MM.1S (cell line): Measurements from ENCODE around the gene EPHB1.

Source experiments
- DNase-seq: peaks from one replicate; pipeline ENCODE4 v3.0.0-alpha.2; 2015
- H2AFZ ChIP-seq: fragments of 300-600 bp; sonication (generic); 2 replicates; pipeline ENCODE4 v1.6.0; 2016; ENCODE audit warnings: antibody characterized with exemption, low read length
- H3F3A ChIP-seq: fragments of 300-600 bp; sonication (generic); 2 replicates; pipeline ENCODE4 v1.6.1; 2016; ENCODE audit warnings: mild to moderate bottlenecking, antibody characterized with exemption, low read length, moderate library complexity, mixed read lengths; ENCODE audit not compliant: insufficient read depth
- H3K27ac ChIP-seq: fragments of 300-600 bp; sonication (generic); 2 replicates; pipeline ENCODE4 v1.5.1; 2016; ENCODE audit warnings: mild to moderate bottlenecking, low read length
- H3K27me3 ChIP-seq: fragments of 300-600 bp; sonication (generic); replicated peaks from 2 replicates; pipeline ENCODE4 v1.6.0; 2016; ENCODE audit warnings: low read length; ENCODE audit not compliant: insufficient read depth
- H3K36me3 ChIP-seq: fragments of 300-600 bp; sonication (generic); replicated peaks from 2 replicates; pipeline ENCODE4 v1.6.1; 2016; ENCODE audit warnings: mild to moderate bottlenecking, low read length, mixed read lengths; ENCODE audit not compliant: insufficient read depth
- H3K4me1 ChIP-seq: fragments of 300-600 bp; sonication (generic); 2 replicates; pipeline ENCODE4 v1.6.1; 2016; ENCODE audit warnings: low read length, mixed read lengths
- H3K4me2 ChIP-seq: fragments of 300-600 bp; sonication (generic); 2 replicates; pipeline ENCODE4 v1.6.0; 2016; ENCODE audit warnings: low read depth, low read length
- H3K4me3 ChIP-seq: fragments of 300-600 bp; sonication (generic); 2 replicates; pipeline ENCODE4 v1.5.1; 2016; ENCODE audit warnings: low read length, mixed read lengths
- H3K79me2 ChIP-seq: fragments of 300-600 bp; sonication (generic); 2 replicates; pipeline ENCODE4 v1.6.1; 2016; ENCODE audit warnings: mixed run types, low read length, mixed read lengths
- H3K9ac ChIP-seq: fragments of 300-600 bp; sonication (generic); 2 replicates; pipeline ENCODE4 v1.6.1; 2016; ENCODE audit warnings: low read length, mixed read lengths
- H3K9me2 ChIP-seq: fragments of 300-600 bp; sonication (generic); replicated peaks from 2 replicates; pipeline ENCODE4 v1.6.1; 2016; ENCODE audit warnings: mild to moderate bottlenecking, low read length, mixed read lengths; ENCODE audit not compliant: insufficient read depth
- H3K9me3 ChIP-seq: fragments of 300-600 bp; sonication (generic); replicated peaks from 2 replicates; pipeline ENCODE4 v1.6.1; 2016; ENCODE audit warnings: mild to moderate bottlenecking, low read length, mixed read lengths; ENCODE audit not compliant: insufficient read depth
- H4K20me1 ChIP-seq: fragments of 300-600 bp; sonication (generic); 2 replicates; pipeline ENCODE4 v1.6.1; 2016; ENCODE audit warnings: mild to moderate bottlenecking, low read length, moderate library complexity, mixed read lengths; ENCODE audit not compliant: insufficient read depth
- EZH2 ChIP-seq: fragments of 300-600 bp; sonication (generic); optimal IDR thresholded peaks from 2 replicates; pipeline ENCODE3; 2017; ENCODE audit warnings: low read depth, mild to moderate bottlenecking, antibody characterized with exemption, low read length, mixed read lengths
- EZH2phosphoT487 ChIP-seq: fragments of 300-600 bp; sonication (generic); IDR thresholded peaks from 2 replicates; pipeline ENCODE4 v1.6.1; 2018; ENCODE audit warnings: antibody characterized with exemption, low read length
- TF ChIP-seq, protein P1 (sequence below): fragments of 300-600 bp; sonication (generic); IDR thresholded peaks from 2 replicates; pipeline ENCODE4 v1.5.1; 2016; ENCODE audit warnings: antibody characterized with exemption, low read length, mixed read lengths

EPHB1 gene

DNA sequence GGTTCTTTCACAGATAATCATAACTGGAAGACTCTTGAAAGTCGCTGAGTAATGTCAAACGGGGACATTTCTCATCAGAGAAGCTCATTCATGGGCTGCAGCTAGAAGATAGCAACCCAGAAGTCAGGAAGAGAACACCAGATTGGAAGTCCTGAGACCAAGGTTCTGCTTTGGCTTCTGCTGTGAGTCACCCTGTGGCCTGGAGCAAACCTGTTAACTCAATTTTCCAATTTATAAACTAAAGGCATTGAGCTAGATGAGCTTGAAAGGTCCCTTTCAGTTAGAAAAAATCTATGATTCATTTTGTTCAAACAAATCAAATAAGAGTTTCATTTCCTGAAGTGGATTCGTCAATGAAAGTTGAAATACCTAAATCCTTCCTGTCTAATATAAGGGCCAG, 402.2 kb downstream of the EPHB1 start:
- Histone ChIP-seq H2AFZ (no peak overlapping the region), H3K9ac (no peak overlapping the region), H3K9me3 (no peaks in the 10 kb centered on the region), H3K79me2 (no peaks in the 10 kb centered on the region), H3K27ac (no peak overlapping the region), H3K9me2 (no peaks in the 10 kb centered on the region), H3K4me2 (no peak overlapping the region), H3K4me3 (no peak overlapping the region), H3K27me3 (no peaks in the 10 kb centered on the region), H3K36me3 (no peaks in the 10 kb centered on the region), H3K4me1 (no peaks in the 10 kb centered on the region), H4K20me1 (no peaks in the 10 kb centered on the region), H3F3A (no peaks in the 10 kb centered on the region)
- no peak for DNase-seq
- no peak for TF ChIP-seq EZH2phosphoT487
- TF ChIP-seq EZH2, result no peak
- TF ChIP-seq, protein P1, sequence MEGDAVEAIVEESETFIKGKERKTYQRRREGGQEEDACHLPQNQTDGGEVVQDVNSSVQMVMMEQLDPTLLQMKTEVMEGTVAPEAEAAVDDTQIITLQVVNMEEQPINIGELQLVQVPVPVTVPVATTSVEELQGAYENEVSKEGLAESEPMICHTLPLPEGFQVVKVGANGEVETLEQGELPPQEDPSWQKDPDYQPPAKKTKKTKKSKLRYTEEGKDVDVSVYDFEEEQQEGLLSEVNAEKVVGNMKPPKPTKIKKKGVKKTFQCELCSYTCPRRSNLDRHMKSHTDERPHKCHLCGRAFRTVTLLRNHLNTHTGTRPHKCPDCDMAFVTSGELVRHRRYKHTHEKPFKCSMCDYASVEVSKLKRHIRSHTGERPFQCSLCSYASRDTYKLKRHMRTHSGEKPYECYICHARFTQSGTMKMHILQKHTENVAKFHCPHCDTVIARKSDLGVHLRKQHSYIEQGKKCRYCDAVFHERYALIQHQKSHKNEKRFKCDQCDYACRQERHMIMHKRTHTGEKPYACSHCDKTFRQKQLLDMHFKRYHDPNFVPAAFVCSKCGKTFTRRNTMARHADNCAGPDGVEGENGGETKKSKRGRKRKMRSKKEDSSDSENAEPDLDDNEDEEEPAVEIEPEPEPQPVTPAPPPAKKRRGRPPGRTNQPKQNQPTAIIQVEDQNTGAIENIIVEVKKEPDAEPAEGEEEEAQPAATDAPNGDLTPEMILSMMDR, result no peak

DNA sequence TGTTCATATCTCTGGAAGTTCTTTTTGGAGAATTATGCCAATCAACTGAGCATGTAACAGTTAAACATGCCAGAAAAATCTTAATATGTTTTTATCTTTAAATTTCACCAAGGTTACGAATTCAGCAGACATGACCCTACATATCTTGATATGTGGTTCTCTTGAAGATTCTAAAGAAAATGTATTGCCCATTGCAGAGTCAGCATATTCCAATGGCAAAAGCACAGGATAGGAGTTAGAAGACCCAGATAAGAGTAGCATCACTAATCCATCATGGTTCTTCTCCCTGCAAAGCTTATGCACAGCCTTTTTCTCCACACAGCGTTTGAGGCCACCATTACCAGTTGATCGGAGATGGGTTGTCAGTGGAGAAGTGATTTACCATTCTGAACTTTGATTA, 402.8 kb downstream of the EPHB1 start:
- Histone ChIP-seq H3K79me2 (no peaks in the 10 kb centered on the region), H3K27me3 (no peaks in the 10 kb centered on the region), H3K9me3 (no peaks in the 10 kb centered on the region), H3K27ac (no peak overlapping the region), H3K4me1 (no peaks in the 10 kb centered on the region), H3K9me2 (no peaks in the 10 kb centered on the region), H3K4me3 (no peak overlapping the region), H3K36me3 (no peaks in the 10 kb centered on the region), H4K20me1 (no peaks in the 10 kb centered on the region), H3K9ac (no peak overlapping the region), H3K4me2 (no peak overlapping the region), H2AFZ (no peak overlapping the region), H3F3A (no peaks in the 10 kb centered on the region)
- no peak for TF ChIP-seq EZH2phosphoT487
- TF ChIP-seq EZH2, result no peak
- DNase-seq, result no peak

DNA sequence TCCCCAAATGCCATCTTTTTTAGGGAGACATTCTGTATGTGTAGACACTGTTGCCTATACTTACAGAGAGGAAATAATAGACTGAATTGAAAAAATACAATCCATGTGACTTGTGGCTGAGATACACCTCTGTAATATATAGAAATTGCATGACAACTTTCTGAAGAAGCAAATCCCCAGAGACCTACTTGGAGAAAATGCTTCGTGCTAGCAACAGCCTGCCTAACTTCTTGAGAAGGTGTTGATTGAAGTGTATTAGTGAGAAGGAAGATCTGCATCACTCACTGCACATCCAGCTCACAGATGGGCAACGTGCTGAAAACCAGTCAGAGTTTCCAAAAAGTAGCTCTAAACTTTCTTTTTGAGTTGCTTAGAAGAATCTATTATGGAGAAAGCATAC, 404.1 kb downstream of the EPHB1 start:
- DNase-seq, result no peak
- Histone ChIP-seq H3K4me1 (no peaks in the 10 kb centered on the region), H3F3A (no peaks in the 10 kb centered on the region), H3K79me2 (no peaks in the 10 kb centered on the region), H4K20me1 (no peaks in the 10 kb centered on the region), H3K9ac (no peak overlapping the region), H3K4me2 (no peak overlapping the region), H3K9me2 (no peaks in the 10 kb centered on the region), H3K27me3 (no peaks in the 10 kb centered on the region), H3K36me3 (no peaks in the 10 kb centered on the region), H2AFZ (no peak overlapping the region), H3K9me3 (no peaks in the 10 kb centered on the region), H3K27ac (no peak overlapping the region), H3K4me3 (no peak overlapping the region)
- TF ChIP-seq EZH2 (no peak), EZH2phosphoT487 (no peak)
- TF ChIP-seq, protein P1, result no peak

DNA sequence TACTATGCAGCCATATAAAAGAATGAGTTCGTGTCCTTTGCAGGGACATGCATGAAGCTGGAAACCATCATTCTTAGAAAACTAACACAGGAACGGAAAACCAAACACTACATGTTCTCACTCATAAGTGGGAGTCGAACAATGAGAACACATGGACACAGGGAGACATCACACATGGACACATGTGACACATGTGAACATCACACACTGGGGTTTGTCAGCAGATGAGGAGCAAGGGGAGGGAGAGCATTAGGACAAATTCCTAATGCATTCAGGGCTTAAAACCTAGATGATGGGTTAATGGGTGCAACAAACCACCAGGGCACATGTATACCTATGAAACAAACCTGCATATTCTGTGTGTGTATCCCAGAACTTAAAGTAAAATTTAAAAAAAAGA, 408.0 kb downstream of the EPHB1 start:
- no peak for TF ChIP-seq EZH2phosphoT487
- TF ChIP-seq, protein P1, result no peak
- TF ChIP-seq EZH2, result no peak
- H4K20me1 ChIP-seq, result no peaks in the 10 kb centered on the region

More for the DNA sequence above, 408.0 kb downstream of the EPHB1 start:
- Histone ChIP-seq H3K9me2 (no peaks in the 10 kb centered on the region), H3K27ac (no peak overlapping the region), H3F3A (no peaks in the 10 kb centered on the region), H3K27me3 (no peaks in the 10 kb centered on the region), H3K36me3 (no peaks in the 10 kb centered on the region), H3K4me3 (no peak overlapping the region), H3K4me1 (no peaks in the 10 kb centered on the region), H3K9me3 (no peaks in the 10 kb centered on the region), H2AFZ (no peak overlapping the region), H3K9ac (no peak overlapping the region), H3K79me2 (no peaks in the 10 kb centered on the region), H3K4me2 (no peak overlapping the region)
- DNase-seq, result no peak
